Hepatocyte (in vitro differentiated cells): ENCODE measurements around the gene DCC. TPM values are rescaled to one million over a fixed set of nuclear protein-coding genes. Genes with fewer than 3 reads are reported as not detected.
A peak's percentile ranks its signal among the peaks of the same experiment; 100 is the strongest.

Experiments
- DNase-seq: peaks from one replicate; pipeline ENCODE4 v3.0.0-alpha.2; 2016; ENCODE audit warnings: low spot score
- H2AFZ ChIP-seq: fragments of 200-600 bp; sonication (generic); 2 replicates; pipeline ENCODE4 v1.6.0; 2016; ENCODE audit warnings: antibody characterized with exemption, mild to moderate bottlenecking
- H3K27ac ChIP-seq: fragments of 200-600 bp; sonication (generic); 2 replicates; pipeline ENCODE4 v1.5.1; 2016; ENCODE audit warnings: mild to moderate bottlenecking
- H3K27me3 ChIP-seq: fragments of 200-600 bp; sonication (generic); 2 replicates; pipeline ENCODE4 v1.6.1; 2016
- H3K36me3 ChIP-seq: fragments of 200-600 bp; sonication (generic); replicated peaks from 2 replicates; pipeline ENCODE4 v1.5.1; 2016; ENCODE audit warnings: low read depth; ENCODE audit not compliant: insufficient read depth
- H3K4me1 ChIP-seq: fragments of 200-600 bp; sonication (generic); 2 replicates; pipeline ENCODE4 v1.5.1; 2016; ENCODE audit warnings: mild to moderate bottlenecking, moderate library complexity; ENCODE audit not compliant: insufficient read depth
- H3K4me2 ChIP-seq: fragments of 200-600 bp; sonication (generic); 2 replicates; pipeline ENCODE4 v1.6.0; 2016
- H3K4me3 ChIP-seq: fragments of 200-600 bp; sonication (generic); 2 replicates; pipeline ENCODE4 v1.5.1; 2016; ENCODE audit warnings: mild to moderate bottlenecking
- H3K79me2 ChIP-seq: fragments of 200-600 bp; sonication (generic); 2 replicates; pipeline ENCODE4 v1.6.0; 2017; ENCODE audit warnings: mild to moderate bottlenecking
- H3K9me2 ChIP-seq: fragments of 200-600 bp; sonication (generic); replicated peaks from 2 replicates; pipeline ENCODE4 v1.6.0; 2017; ENCODE audit warnings: mild to moderate bottlenecking; ENCODE audit not compliant: insufficient read depth
- H3K9me3 ChIP-seq: fragments of 200-600 bp; sonication (generic); 2 replicates; pipeline ENCODE4 v1.5.1; 2016; ENCODE audit warnings: low read depth, mild to moderate bottlenecking
- H4K20me1 ChIP-seq: fragments of 200-600 bp; sonication (generic); 2 replicates; pipeline ENCODE4 v1.6.0; 2016; ENCODE audit warnings: mild to moderate bottlenecking; ENCODE audit not compliant: insufficient read depth, poor library complexity, severe bottlenecking
- CTCF ChIP-seq: fragments of 200-600 bp; sonication (generic); IDR thresholded peaks from 2 replicates; pipeline ENCODE4 v1.5.1; 2016; ENCODE audit warnings: antibody characterized with exemption, mild to moderate bottlenecking; ENCODE audit not compliant: poor library complexity
- EZH2 ChIP-seq: fragments of 200-600 bp; sonication (generic); IDR thresholded peaks from 2 replicates; pipeline ENCODE4 v1.6.1; 2016; ENCODE audit warnings: antibody characterized with exemption, mild to moderate bottlenecking, borderline replicate concordance
- EZH2phosphoT487 ChIP-seq: fragments of 200-600 bp; sonication (generic); IDR thresholded peaks from one replicate; pipeline ENCODE4 v1.6.1; 2018; ENCODE audit warnings: antibody characterized with exemption, mild to moderate bottlenecking, low read depth, moderate library complexity; ENCODE audit not compliant: unreplicated experiment, severe bottlenecking
- WGBS: methylation state at CpG from one replicate; pipeline ENCODE4 v1.1.6; 2016; ENCODE audit warnings: low lambda C conversion rate; ENCODE audit errors: missing lambda C conversion rate; 5-methylcytosine and 5-hydroxymethylcytosine counted together
- polyA plus RNA-seq: library from polyadenylated mRNA; unstranded; fragments of >200 nt; fragmentation: Nextera tagmentation; extraction: Ambion mirVana; gene quantifications from 2 replicates; pipeline ENCODE4 v1.2.1, GENCODE V29; 2016
- total RNA-seq: library from RNA; depleted of rRNA; stranded (reverse); fragments of >200 nt; gene quantifications from 2 replicates; pipeline ENCODE4 v1.2.3, GENCODE V29; 2014

The DCC gene
- total and polyA plus RNA-seq, 2 experiments from 2014 or later = 1.0 to 3.5 TPM

- Histone ChIP-seq H3K79me2 (no peaks in the 10 kb centered on the region), H3K36me3 (no peaks in the 10 kb centered on the region), H3K27ac (no peak overlapping the region), H3K4me2 (no peak overlapping the region), H3K9me2 (no peaks in the 10 kb centered on the region), H3K9me3 (no peaks in the 10 kb centered on the region), H4K20me1 (no peaks in the 10 kb centered on the region), H3K4me1 (no peaks in the 10 kb centered on the region), H3K27me3 (peaks cover 21% of the 10 kb centered on the region), H2AFZ (no peak overlapping the region), H3K4me3 (no peak overlapping the region)
- TF ChIP-seq EZH2 = no peak
- no peak for TF ChIP-seq CTCF
- no peak for TF ChIP-seq EZH2phosphoT487
- DNase-seq = no peak
- WGBS = 38% methylated on average over 1 of the region's 1 CpG
Measured at GRCh38 chr18:52334896-52335295, 5.1 kb upstream of the DCC start.

DNA sequence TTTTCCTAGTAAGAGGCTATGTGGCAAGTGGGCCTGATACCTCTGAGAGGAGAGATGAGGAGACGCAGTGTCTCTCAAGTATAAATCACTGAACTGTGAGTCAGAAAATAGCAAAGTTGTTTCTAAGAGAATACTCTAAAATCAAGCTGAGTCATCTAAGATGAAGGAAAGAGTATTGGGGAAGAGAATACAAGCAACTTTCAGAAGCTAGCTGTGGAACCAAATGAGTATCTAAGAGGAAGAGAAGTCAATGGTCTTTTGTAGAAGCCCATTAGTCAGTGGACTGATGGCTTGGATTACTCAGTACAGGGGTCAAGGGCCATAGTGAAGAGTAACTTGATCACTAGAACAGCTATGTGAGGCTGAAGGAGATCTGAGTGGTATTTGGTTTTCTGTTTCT lies 2.7 kb upstream of the DCC start:
- TF ChIP-seq EZH2phosphoT487 (no peak), EZH2 (no peak), CTCF (no peak)
- H3K9me2 ChIP-seq = no peaks in the 10 kb centered on the region
- DNase-seq = no peak
- H3K36me3 ChIP-seq = no peaks in the 10 kb centered on the region
- peaks cover 43% of the 10 kb centered on the region for H3K27me3 ChIP-seq
- H4K20me1 ChIP-seq = no peaks in the 10 kb centered on the region
- H3K4me3 ChIP-seq = no peak overlapping the region
- H3K27ac ChIP-seq = no peak overlapping the region
- H2AFZ ChIP-seq = no peak overlapping the region
- no peaks in the 10 kb centered on the region for H3K79me2 ChIP-seq
- no peak overlapping the region for H3K4me2 ChIP-seq
- WGBS = 83% methylated on average over 1 of the region's 1 CpG
- H3K4me1 ChIP-seq = peaks cover 8% of the 10 kb centered on the region
- no peaks in the 10 kb centered on the region for H3K9me3 ChIP-seq

DNA sequence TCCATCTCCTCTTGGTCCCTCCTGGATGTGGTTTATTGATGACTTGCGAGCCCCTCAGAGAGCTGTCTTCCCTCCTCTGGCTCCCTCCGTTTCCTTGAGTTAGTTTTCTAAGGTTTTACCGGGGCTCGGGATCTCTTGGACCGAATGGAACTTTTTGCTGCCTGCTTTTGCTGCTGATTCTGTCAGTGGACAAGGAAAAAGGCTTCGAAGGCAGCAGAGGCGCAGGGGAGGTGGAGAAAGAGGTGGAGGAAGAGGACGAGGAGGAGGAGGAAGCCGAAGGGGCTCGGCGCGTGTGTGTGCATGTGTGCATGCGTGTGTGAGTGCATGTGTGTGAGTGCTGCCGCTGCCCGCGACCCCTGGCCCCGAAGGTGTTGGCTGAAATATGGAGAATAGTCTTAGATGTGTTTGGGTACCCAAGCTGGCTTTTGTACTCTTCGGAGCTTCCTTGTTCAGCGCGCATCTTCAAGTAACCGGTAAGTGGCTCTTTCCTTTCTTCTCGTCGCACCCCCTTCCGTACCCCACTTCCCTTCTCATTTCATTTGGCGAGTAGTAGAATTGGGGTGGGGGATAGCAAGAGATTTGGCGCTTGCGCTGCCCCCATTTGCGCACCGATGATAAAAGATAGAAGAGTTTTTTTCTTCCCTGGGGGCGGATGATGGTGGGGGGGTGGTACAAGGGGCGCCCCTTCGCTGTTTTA lies 557 bp downstream of the DCC start:
- Histone ChIP-seq H3K4me2 (peak overlapping the region; percentile 94), H3K79me2 (no peaks in the 10 kb centered on the region), H3K4me1 (peaks cover 13% of the 10 kb centered on the region), H3K36me3 (no peaks in the 10 kb centered on the region), H3K4me3 (peak overlapping the region; percentile 35), H2AFZ (peak overlapping the region; percentile 78), H3K9me3 (no peaks in the 10 kb centered on the region), H3K9me2 (no peaks in the 10 kb centered on the region), H3K27me3 (peaks cover 75% of the 10 kb centered on the region), H4K20me1 (no peaks in the 10 kb centered on the region), H3K27ac (no peak overlapping the region)
- DNase-seq = no peak
- WGBS = 5% methylated on average over 32 of the region's 32 CpGs
- TF ChIP-seq EZH2phosphoT487 = no peak
- TF ChIP-seq EZH2 = peak; percentile 44

DNA sequence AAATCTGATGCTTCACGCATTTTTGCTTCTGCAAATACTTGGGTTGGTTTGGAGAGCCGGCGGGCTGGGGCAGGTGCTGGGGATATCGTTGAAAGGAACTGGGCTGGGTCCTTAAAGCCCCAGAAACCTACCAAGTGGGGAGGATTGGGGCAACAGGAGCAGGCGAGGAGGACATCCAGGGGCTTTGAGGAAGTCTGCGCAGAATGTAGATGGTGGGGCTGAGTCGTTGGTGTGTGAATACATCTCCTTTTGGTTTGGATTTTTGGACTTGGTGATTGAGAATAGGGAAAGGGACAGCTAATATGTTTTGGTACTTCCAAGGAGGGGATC lies 1.1 kb downstream of the DCC start:
- no peaks in the 10 kb centered on the region for H3K36me3 ChIP-seq
- H3K27me3 ChIP-seq = peaks cover 80% of the 10 kb centered on the region
- no peak for DNase-seq
- no peak overlapping the region for H3K27ac ChIP-seq
- no peaks in the 10 kb centered on the region for H3K9me3 ChIP-seq
- no peaks in the 10 kb centered on the region for H3K79me2 ChIP-seq
- 4% methylated on average over 7 of the region's 7 CpGs for WGBS
- TF ChIP-seq EZH2 (peak; percentile 60), EZH2phosphoT487 (no peak)
- no peaks in the 10 kb centered on the region for H3K9me2 ChIP-seq
- peak overlapping the region; percentile 20 for H3K4me3 ChIP-seq
- peak overlapping the region; percentile 94 for H3K4me2 ChIP-seq
- no peaks in the 10 kb centered on the region for H4K20me1 ChIP-seq
- H2AFZ ChIP-seq = no peak overlapping the region
- peaks cover 13% of the 10 kb centered on the region for H3K4me1 ChIP-seq
